Gastroesophageal sphincter (tissue), 4 donors: ENCODE results near the gene GNAO1. TPM values are rescaled to one million over a fixed set of nuclear protein-coding genes. Genes with fewer than 3 reads are reported as not detected.

Experiments
- ATAC-seq: fragments of 150-250 bp; one replicate; pipeline ENCODE4 v1.9.1; 2016; ENCODE audit warnings: mild to moderate bottlenecking, moderate library complexity
- H3K27ac ChIP-seq, 4 donors: fragments of 200-600 bp; sonication (generic) in 3 of 4; 1 replicate in 3 of 4; 2 replicates in 1 of 4; pipeline ENCODE4 v1.5.1; 2016 to 2019
- H3K27me3 ChIP-seq: fragments of 200-600 bp; sonication (generic); one replicate; pipeline ENCODE4 v1.5.1; 2019
- H3K36me3 ChIP-seq, 2 donors: fragments of 200-600 bp; sonication (generic); one replicate each; pipeline ENCODE4 v1.5.1; 2019; ENCODE audit warnings: control low read depth in 1 of 2
- H3K4me1 ChIP-seq, 3 donors: fragments of 200-600 bp; sonication (generic); 1 replicate in 2 of 3; 2 replicates in 1 of 3; pipeline ENCODE4 v1.5.1; 2016 to 2019; ENCODE audit warnings: control low read depth in 2 of 3
- H3K4me3 ChIP-seq, 2 donors: fragments of 200-600 bp; sonication (generic); one replicate each; pipeline ENCODE4 v1.5.1; 2019; ENCODE audit warnings: mild to moderate bottlenecking in 1 of 2, moderate library complexity in 1 of 2
- H3K9me3 ChIP-seq, 3 donors: fragments of 200-600 bp; sonication (generic); one replicate each; pipeline ENCODE4 v1.5.1; 2017 to 2019; ENCODE audit warnings: control low read depth in 2 of 3
- EP300 ChIP-seq: sonication (generic); formaldehyde crosslinking; IDR thresholded peaks from one replicate; pipeline ENCODE4 v1.6.1; 2017; ENCODE audit warnings: antibody characterized with exemption, mild to moderate bottlenecking
- POLR2A ChIP-seq, 2 donors: fragments of 450-650 bp; IDR thresholded peaks; one replicate each; pipeline ENCODE4 v1.6.1; 2017; ENCODE audit warnings: antibody characterized with exemption in 2 of 2, mild to moderate bottlenecking in 2 of 2, moderate library complexity in 1 of 2
- POLR2AphosphoS5 ChIP-seq: sonication (generic); formaldehyde crosslinking; IDR thresholded peaks from one replicate; pipeline ENCODE4 v1.6.1; 2017; ENCODE audit warnings: antibody characterized with exemption
- WGBS, 2 donors: methylation state at CpG; one replicate each; pipeline ENCODE4 v1.1.5; 2018; ENCODE audit warnings: low coverage in 1 of 2; 5-methylcytosine and 5-hydroxymethylcytosine counted together
- total RNA-seq, 4 donors: library from RNA; depleted of rRNA; stranded (reverse); fragments of >200 nt; gene quantifications; one replicate each; pipeline ENCODE4 v1.1.0, GENCODE V29; 2016
- TF ChIP-seq, protein P1 (sequence below), 4 experiments: fragments of 200-600 bp in 2 of 4; fragments of 450-650 bp in 2 of 4; sonication (generic) in 1 of 4; IDR thresholded peaks; one replicate each; pipeline ENCODE4 v1.5.1; 2017 to 2019; ENCODE audit warnings: antibody characterized with exemption in 4 of 4, mild to moderate bottlenecking in 2 of 4, moderate library complexity in 2 of 4

The GNAO1 gene
- total RNA-seq, 4 donors from 2014 or later = 3.4 to 21.0 (median 11.0) TPM

DNA sequence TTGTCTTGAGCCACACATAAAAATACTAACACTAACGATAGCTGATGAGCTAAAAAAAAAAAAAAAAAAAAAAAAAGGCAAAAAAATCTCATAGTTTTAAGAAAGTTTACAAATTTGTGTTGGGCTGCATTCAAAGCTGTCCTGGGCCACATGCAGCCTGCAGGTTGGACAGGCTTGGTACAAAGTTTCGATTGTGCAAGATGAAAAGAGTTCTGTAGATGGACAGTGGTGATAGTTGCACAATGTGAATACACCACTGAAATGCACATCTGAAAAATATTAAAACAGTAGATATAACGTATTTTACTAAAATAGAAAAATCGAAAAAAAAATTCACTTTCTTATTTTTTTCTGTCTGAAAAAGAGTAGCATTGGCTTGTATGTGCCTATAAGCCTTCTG, 191.2 kb downstream of the GNAO1 start:
- no peak for ATAC-seq
- no peak for TF ChIP-seq POLR2A (IDR thresholded peaks at IDR 0.05)
- TF ChIP-seq EP300 = no peak
- TF ChIP-seq POLR2AphosphoS5 = no peak
- TF ChIP-seq, protein P1, sequence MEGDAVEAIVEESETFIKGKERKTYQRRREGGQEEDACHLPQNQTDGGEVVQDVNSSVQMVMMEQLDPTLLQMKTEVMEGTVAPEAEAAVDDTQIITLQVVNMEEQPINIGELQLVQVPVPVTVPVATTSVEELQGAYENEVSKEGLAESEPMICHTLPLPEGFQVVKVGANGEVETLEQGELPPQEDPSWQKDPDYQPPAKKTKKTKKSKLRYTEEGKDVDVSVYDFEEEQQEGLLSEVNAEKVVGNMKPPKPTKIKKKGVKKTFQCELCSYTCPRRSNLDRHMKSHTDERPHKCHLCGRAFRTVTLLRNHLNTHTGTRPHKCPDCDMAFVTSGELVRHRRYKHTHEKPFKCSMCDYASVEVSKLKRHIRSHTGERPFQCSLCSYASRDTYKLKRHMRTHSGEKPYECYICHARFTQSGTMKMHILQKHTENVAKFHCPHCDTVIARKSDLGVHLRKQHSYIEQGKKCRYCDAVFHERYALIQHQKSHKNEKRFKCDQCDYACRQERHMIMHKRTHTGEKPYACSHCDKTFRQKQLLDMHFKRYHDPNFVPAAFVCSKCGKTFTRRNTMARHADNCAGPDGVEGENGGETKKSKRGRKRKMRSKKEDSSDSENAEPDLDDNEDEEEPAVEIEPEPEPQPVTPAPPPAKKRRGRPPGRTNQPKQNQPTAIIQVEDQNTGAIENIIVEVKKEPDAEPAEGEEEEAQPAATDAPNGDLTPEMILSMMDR (IDR thresholded peaks at IDR 0.05) = no peak
- peaks cover 0 to 23% (median 0%) of the 10 kb centered on the region in 3 donors for H3K9me3 ChIP-seq
- H3K27ac ChIP-seq = no peak overlapping the region
- no peaks in the 10 kb centered on the region for H3K27me3 ChIP-seq
- 93 to 96% methylated on average over 4 of the region's 4 CpGs for WGBS, 2 donors
- H3K4me1 ChIP-seq = no peaks in the 10 kb centered on the region
- no peak overlapping the region for H3K4me3 ChIP-seq
- peaks cover 0 to 93% of the 10 kb centered on the region in 2 donors for H3K36me3 ChIP-seq

DNA sequence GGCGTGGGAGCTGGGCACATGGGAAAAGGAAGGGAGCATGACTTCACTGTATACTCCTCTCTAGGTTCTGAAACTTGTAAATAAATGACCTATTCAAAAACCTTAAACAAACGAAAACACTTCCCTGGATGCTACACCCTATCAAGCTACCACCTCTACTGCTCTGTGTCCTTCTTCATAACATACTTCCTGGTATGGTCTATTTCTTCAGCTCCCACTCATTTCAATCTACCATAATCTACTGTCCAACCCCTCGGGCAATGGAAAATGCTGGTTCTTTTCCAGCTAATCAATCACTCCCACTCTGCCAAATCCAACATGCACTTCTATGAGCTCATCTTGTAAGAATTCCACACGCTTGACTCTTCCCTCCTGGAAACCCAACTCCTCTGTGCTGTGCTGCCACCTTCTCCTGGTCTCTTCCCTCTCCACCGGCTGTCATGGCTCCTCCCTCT, 191.6 kb downstream of the GNAO1 start:
- Histone ChIP-seq H3K4me3 (no peak overlapping the region), H3K27ac (no peak overlapping the region), H3K9me3 (peaks cover 0 to 23% (median 0%) of the 10 kb centered on the region in 3 donors), H3K27me3 (no peaks in the 10 kb centered on the region), H3K36me3 (peaks cover 0 to 93% of the 10 kb centered on the region in 2 donors), H3K4me1 (no peaks in the 10 kb centered on the region)
- TF ChIP-seq, protein P1 (IDR thresholded peaks at IDR 0.05) = no peak
- TF ChIP-seq POLR2AphosphoS5 (no peak), POLR2A (IDR thresholded peaks at IDR 0.05) (no peak), EP300 (no peak)
- 68 to 74% methylated on average over 5 of the region's 5 CpGs for WGBS, 2 donors
- no peak for ATAC-seq

DNA sequence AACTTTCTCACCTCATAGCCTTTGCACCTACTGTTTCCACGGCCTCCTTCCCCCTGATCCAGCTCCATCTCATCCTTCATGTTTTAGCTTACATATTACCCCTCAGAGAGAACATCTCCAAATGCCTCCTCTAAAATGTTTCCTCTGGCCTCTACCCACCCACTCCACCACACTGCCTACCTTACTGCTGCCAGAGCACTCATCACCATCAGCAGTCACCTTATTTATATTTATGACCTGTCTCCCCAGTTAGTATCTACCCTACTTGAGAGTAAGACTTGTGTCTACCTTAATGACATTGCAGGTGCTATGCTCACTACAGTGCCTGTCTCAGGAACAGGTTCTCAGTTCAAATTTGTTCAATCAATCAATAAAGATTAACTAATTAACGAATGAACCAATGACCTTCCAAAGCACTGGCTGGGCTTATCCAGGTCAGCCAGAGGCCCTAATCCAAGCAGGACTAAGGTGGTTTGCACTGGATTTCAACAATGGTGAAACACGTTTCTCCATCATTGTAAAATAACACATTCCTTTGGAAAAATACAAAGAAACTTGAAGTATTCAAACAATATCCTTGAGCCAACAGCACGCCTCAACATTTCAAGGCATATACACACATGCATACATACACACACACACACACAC, 192.9 kb downstream of the GNAO1 start:
- WGBS, 2 donors = 92 to 100% methylated on average over 1 to 4 of the region's 4 CpGs
- H3K27ac ChIP-seq = no peak overlapping the region
- TF ChIP-seq POLR2A (IDR thresholded peaks at IDR 0.05) = no peak
- no peak for TF ChIP-seq POLR2AphosphoS5
- no peak for TF ChIP-seq EP300
- TF ChIP-seq, protein P1 (IDR thresholded peaks at IDR 0.05) = no peak
- H3K27me3 ChIP-seq = no peaks in the 10 kb centered on the region
- H3K4me1 ChIP-seq = no peaks in the 10 kb centered on the region
- H3K36me3 ChIP-seq = peaks cover 4 to 97% of the 10 kb centered on the region in 2 donors
- H3K9me3 ChIP-seq = peaks cover 0 to 23% (median 0%) of the 10 kb centered on the region in 3 donors
- no peak for ATAC-seq
- no peak overlapping the region for H3K4me3 ChIP-seq

DNA sequence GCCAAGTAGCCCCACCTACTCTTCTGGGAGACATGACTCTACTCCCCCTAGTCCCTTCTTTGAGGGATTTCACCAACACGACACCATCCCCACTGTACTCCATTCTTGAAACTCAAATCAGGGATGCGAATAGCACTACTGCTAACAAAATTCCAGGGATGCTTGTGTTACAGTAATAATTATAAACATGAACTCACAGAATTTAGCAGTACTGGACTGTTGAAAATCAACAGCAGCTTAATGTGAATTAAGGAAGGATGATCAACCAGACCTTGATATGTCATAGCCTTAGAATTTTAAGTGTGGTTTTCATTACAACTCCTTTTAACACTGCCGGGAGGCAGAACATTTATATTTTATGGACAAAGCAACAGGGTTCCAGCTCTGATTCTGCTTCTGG, 196.1 kb downstream of the GNAO1 start:
- Histone ChIP-seq H3K27me3 (no peaks in the 10 kb centered on the region), H3K4me1 (no peaks in the 10 kb centered on the region), H3K4me3 (no peak overlapping the region), H3K9me3 (no peaks in the 10 kb centered on the region), H3K27ac (no peak overlapping the region), H3K36me3 (peaks cover 5 to 97% of the 10 kb centered on the region in 2 donors)
- WGBS, 2 donors = 66 to 70% methylated on average over 3 of the region's 3 CpGs
- TF ChIP-seq, protein P1 (IDR thresholded peaks at IDR 0.05) = no peak
- TF ChIP-seq POLR2AphosphoS5 (no peak), POLR2A (IDR thresholded peaks at IDR 0.05) (no peak), EP300 (no peak)
- no peak for ATAC-seq

DNA sequence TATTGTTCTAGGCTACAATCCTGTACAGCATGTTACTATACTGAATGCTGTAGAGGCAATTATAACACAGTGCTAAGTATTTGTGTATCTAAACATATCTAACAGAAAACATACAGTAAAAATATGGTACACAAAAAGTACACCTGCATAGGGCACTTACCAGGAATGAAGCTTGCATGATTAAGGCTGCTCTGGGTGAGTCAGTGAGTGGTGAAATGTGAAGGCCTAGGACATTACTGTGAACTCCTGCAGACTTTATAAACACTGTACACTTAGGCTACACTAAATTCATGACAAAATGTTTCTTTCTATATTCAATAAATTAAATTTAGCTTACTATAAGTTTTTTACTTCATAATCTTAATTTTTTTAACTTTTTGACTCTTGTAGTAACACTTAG, 196.9 kb downstream of the GNAO1 start:
- H3K9me3 ChIP-seq = no peaks in the 10 kb centered on the region
- no peak overlapping the region for H3K4me3 ChIP-seq
- ATAC-seq = no peak
- H3K36me3 ChIP-seq = peaks cover 5 to 97% of the 10 kb centered on the region in 2 donors
- no peaks in the 10 kb centered on the region for H3K4me1 ChIP-seq
- no peaks in the 10 kb centered on the region for H3K27me3 ChIP-seq
- TF ChIP-seq POLR2AphosphoS5 (no peak), POLR2A (IDR thresholded peaks at IDR 0.05) (no peak), EP300 (no peak)
- TF ChIP-seq, protein P1 (IDR thresholded peaks at IDR 0.05) = no peak
- no peak overlapping the region for H3K27ac ChIP-seq
